ENCODE results near the gene PAOX.
A peak's percentile ranks its signal among the peaks of the same experiment; 100 is the strongest.
"Not testable (repeated sequence)": the region's sequence is repeated elsewhere in the genome, so short reads cannot be mapped to it uniquely, and the experiment has no call there.

PAOX gene

GRCh38 chr10:133372507-133372906 lies 6.6 kb upstream of the PAOX start:
- no peak for DNase-seq
- TF ChIP-seq CTCF (IDR thresholded peaks at IDR 0.05; ENCODE audit: low read depth, low read length) = no peak

GRCh38 chr10:133373174-133374090 lies 5.6 kb upstream of the PAOX start, which contains the start of gene ECHS1:
Gene ECHS1, minus strand, starts transcription at chr10:133373354. Its CDS starts 21 bp downstream, at chr10:133373333.
- Histone ChIP-seq H3K4me3 (ENCODE audit: low read depth, low read length) (peak within 1 kb of the TSS; percentile 63), H3K36me3 (peaks cover 16% of the 10 kb centered on the region), H3K9me3 (no peaks in the 10 kb centered on the region), H3K4me1 (no peaks in the 10 kb centered on the region; the same call in 1 of the 2 replicates), H3K27me3 (no peaks in the 10 kb centered on the region)
- no peak for TF ChIP-seq CTCF (IDR thresholded peaks at IDR 0.05; ENCODE audit: low read depth, low read length)
- DNase-seq = peak; percentile 97

More at GRCh38 chr10:133372507-133372906, 6.6 kb upstream of the PAOX start:
- no peaks in the 10 kb centered on the region; the same call in 1 of the 2 replicates for H3K4me1 ChIP-seq
- H3K36me3 ChIP-seq = peaks cover 16% of the 10 kb centered on the region
- no peaks in the 10 kb centered on the region for H3K9me3 ChIP-seq
- H3K4me3 ChIP-seq (ENCODE audit: low read depth, low read length) = no peak overlapping the region
- no peaks in the 10 kb centered on the region for H3K27me3 ChIP-seq

DNA sequence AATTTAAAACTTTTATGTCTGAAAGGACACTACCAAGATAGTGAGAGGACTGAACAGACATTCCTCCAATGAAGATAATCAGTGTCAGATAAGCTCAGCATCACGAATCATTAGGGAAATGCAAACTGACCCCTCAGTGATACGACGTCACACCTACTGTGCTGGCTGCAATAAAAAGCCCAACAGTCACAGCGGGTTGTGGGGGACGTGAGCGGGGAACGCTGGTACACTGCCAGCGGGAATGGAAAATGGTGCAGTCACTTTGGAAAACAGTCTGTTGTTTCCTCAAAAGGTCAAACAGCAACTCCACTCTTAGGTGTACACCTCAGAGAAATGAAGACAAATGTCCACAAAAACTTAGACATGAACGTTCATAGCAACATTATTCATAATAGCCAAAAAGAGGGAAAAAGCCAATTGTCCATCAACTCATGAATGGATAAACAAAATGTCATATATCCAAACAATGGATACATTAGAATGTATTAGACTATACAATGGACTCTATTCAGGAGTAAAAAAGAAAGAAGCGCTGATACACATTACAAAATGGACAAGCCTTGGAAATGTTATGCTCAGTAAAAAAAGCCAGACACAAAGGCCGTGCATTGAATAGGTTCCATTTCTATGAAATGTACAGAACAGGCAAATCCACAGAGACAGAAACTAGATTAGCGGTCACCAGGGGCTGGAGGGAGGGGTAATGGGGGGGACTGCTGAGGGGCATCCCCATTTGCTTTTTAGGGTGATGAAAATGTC lies 3.5 kb upstream of the PAOX start:
- Histone ChIP-seq H3K4me3 (ENCODE audit: low read depth, low read length) (no peak overlapping the region), H3K27me3 (no peaks in the 10 kb centered on the region), H3K9me3 (no peaks in the 10 kb centered on the region), H3K36me3 (no peaks in the 10 kb centered on the region), H3K4me1 (no peaks in the 10 kb centered on the region; the same call in 1 of the 2 replicates)
- TF ChIP-seq CTCF (IDR thresholded peaks at IDR 0.05; ENCODE audit: low read depth, low read length) = no peak
- DNase-seq = no peak

DNA sequence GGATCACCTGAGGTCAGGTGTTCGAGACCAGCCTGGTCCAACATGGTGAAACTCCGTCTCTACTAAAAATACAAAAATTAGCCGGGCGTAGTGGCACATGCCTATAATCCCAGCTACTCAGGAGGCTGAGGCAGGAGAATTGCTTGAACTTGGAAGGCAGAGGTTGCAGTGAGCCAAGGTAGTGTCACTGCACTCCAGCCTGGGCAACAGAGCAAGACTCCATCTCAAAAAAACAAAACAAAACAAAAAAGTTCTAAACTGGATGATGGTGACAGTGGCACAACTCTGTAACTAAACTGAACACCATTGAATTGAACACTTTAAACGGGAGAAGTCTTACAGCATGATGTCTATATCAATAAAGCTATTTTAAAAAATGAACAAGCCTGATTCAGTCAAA lies 2.9 kb upstream of the PAOX start:
- not testable (repeated sequence) for H3K4me1 ChIP-seq; DNase-seq; H3K9me3 ChIP-seq; H3K27me3 ChIP-seq; H3K36me3 ChIP-seq; H3K4me3 ChIP-seq (ENCODE audit: low read depth, low read length)

- TF ChIP-seq CTCF (IDR thresholded peaks at IDR 0.05; ENCODE audit: low read depth, low read length) = no peak
- no peak for DNase-seq
- Histone ChIP-seq H3K4me1 (no peaks in the 10 kb centered on the region; the same call in 1 of the 2 replicates), H3K27me3 (no peaks in the 10 kb centered on the region), H3K4me3 (ENCODE audit: low read depth, low read length) (no peak overlapping the region), H3K9me3 (no peaks in the 10 kb centered on the region), H3K36me3 (no peaks in the 10 kb centered on the region)
Observed at GRCh38 chr10:133377025-133377817, 1.8 kb upstream of the PAOX start.

DNA sequence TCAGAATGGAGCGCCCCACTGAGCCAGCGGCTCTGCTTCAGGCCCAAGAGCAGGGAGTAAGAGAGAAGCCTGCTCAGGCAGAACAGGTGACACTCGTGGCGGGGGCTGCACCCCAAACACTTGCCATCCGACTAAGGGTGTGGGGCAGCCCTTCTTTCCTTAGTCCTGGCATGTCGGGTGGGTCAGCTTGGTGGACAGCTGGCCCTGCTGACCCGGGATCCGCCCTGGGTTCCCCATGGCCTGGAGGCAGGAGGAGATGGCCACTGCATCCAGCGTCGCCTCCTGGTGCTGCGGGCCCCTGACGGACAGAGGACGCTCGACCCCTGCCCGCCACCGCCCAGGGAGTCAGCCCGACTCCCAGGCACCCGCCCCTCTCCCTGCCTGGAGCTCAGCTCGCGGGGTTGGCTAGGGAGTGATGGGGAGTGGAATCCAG lies 1.2 kb upstream of the PAOX start:
- Histone ChIP-seq H3K36me3 (no peaks in the 10 kb centered on the region), H3K4me1 (no peaks in the 10 kb centered on the region; the same call in 1 of the 2 replicates), H3K4me3 (ENCODE audit: low read depth, low read length) (peak overlapping the region; percentile 69), H3K9me3 (no peaks in the 10 kb centered on the region), H3K27me3 (no peaks in the 10 kb centered on the region)
- DNase-seq = no peak
- TF ChIP-seq CTCF (IDR thresholded peaks at IDR 0.05; ENCODE audit: low read depth, low read length) = no peak

Data from BE2C (cell line).